B cell (primary cell): ENCODE results near the gene SEMA3F.

Experiments used
- EZH2 ChIP-seq: IDR thresholded peaks from 2 replicates; pipeline ENCODE4 v1.6.1; 2012; ENCODE audit warnings: borderline replicate concordance, low read depth, mild to moderate bottlenecking, moderate library complexity, low read length; ENCODE audit not compliant: insufficient read depth, poor library complexity, severe bottlenecking
- TF ChIP-seq, protein P1 (sequence below): fragments of 200-600 bp; IDR thresholded peaks from one replicate; pipeline ENCODE4 v1.8.0; 2022; ENCODE audit warnings: antibody characterized with exemption, mild to moderate bottlenecking

DNA sequence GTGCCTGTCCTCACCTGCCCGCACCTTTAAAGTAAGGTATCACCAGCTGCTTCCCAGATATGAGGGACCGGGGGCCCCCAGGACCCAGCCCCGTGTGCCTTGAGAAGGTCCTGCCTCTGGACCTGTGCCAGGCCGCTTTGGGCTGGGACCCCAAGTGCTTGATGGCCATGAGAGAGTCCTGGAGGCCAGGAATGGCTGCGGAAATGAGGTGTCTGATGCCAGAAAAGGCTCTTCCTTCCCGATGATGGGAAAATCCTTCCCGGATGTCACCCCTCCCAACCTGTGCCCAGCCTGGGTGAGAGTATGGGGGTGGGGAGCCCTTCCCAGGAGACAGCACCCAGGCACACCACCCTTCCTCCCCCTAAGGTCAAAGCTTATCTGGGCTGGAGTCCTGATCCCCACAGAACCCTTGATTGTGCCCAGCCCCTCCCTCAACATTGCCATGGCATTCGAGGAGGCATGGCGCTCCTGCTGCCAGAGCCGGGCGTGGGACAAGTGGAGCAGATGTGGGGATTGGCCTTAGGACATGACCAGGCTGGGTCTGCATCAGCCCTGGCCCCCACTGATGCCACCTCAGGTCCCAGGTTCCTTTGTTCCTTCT is 14.2 kb downstream of the SEMA3F start:
- TF ChIP-seq, protein P1, sequence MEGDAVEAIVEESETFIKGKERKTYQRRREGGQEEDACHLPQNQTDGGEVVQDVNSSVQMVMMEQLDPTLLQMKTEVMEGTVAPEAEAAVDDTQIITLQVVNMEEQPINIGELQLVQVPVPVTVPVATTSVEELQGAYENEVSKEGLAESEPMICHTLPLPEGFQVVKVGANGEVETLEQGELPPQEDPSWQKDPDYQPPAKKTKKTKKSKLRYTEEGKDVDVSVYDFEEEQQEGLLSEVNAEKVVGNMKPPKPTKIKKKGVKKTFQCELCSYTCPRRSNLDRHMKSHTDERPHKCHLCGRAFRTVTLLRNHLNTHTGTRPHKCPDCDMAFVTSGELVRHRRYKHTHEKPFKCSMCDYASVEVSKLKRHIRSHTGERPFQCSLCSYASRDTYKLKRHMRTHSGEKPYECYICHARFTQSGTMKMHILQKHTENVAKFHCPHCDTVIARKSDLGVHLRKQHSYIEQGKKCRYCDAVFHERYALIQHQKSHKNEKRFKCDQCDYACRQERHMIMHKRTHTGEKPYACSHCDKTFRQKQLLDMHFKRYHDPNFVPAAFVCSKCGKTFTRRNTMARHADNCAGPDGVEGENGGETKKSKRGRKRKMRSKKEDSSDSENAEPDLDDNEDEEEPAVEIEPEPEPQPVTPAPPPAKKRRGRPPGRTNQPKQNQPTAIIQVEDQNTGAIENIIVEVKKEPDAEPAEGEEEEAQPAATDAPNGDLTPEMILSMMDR: no peak
- no peak for TF ChIP-seq EZH2
